Left renal cortex interstitium (tissue), 4 donors: ENCODE data around the gene UNC93B1. TPM values are rescaled to one million over a fixed set of nuclear protein-coding genes. Genes with fewer than 3 reads are reported as not detected.

Source experiments
- DNase-seq, 4 donors: peaks; one replicate each; pipeline ENCODE4 v3.0.0-alpha.2; 2013; ENCODE audit warnings: low read depth in 4 of 4, low spot score in 2 of 4, missing footprints in 1 of 4
- polyA plus RNA-seq, 4 donors: library from polyadenylated mRNA; unstranded; fragments of 120-200 nt; gene quantifications; one replicate each; pipeline ENCODE4 v1.2.1, GENCODE V29; 2013; ENCODE audit not compliant: insufficient read length in 4 of 4

Gene UNC93B1
- polyA plus RNA-seq, 4 donors = 10.3 to 15.5 (median 12.8) TPM

DNA sequence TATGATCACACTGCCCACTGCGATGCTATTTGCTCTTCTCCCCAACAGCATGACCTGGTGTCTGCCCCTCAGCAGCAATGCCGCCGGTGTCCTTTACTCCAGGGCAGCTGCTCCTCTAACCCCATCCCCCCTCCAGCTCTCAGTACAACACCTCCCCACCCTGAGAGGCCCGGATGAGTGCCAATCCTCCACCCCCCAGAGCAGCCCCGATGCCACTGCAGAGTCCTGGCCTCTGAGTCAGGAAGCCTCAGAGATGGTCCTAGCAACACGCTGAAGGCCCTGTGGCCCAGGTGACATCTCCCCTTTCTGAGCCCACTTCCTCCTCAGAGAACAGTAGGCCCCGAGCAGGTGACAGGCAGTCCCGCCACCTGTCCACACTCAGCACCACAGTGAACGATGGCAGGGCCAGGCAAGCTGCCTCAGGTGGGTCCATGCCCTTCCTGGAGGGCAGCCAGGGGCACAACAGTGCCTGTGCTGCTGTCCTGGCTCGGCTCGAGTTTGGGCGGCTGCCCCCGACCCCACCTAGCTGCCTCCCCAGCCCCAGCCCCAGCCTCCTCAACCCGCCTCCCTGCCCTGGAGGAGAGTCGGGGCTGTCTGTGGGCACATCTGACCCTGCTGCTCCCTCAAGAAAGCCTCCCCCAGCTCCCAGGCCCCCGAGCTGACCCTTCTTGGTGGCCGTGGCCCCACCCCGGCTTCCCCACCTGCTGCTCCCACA is 22.7 kb upstream of the UNC93B1 start:
- DNase-seq = no peak

DNA sequence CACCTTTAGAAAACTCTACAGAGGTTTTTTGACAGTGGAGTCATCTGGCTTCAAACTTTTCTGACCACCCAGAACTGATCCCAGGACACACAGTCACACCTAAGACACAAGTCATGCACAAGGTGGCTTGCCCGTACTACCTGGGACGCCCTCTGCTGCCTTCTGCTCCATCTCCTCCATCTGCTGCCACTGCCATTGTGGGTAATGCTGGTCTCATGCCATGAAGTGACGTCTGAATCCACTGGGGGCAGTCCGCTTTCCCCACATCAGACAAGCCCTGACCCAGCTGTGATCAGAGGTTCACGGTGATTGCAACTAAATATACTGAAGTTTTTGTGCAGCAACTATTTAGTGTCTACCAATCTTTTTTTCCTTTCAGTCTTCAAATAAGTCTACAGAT is 21.1 kb upstream of the UNC93B1 start:
- no peak for DNase-seq

DNA sequence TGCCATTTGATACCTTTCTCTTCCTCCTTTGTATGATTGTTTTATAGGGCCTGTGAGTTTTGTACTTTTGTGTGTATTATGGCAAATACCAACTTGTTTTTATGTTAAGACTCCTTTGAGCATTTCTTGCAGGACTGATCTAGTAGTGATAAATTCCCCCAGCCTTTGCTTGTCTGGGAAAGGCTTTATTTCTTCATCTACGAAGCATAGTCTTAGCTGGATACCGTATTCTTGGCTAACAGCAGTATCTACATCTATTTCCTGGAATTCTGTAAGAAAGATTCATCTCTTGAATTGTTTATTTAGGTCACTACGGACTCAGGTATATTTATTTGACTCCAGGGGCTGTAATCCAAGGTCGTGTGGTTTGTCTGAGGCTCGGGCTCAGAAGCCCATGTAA is 20.6 kb upstream of the UNC93B1 start:
- no peak for DNase-seq

DNA sequence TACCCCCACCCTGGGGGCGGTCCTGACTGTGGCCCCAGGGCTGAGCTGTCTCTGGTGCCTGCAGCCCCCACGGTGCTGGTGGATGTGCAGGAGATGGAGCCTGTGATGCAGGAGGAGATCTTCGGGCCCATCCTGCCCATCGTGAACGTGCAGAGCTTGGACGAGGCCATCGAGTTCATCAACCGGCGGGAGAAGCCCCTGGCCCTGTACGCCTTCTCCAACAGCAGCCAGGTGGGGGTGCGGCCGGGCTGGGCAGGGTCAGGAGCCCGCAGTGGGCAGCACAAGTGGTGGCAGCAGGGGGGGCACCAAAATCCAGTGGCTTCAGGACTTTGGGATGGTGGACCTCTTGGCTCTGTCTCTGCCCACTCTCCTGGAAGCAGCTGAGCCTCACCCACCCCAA is 18.6 kb upstream of the UNC93B1 start:
- no peak for DNase-seq

DNA sequence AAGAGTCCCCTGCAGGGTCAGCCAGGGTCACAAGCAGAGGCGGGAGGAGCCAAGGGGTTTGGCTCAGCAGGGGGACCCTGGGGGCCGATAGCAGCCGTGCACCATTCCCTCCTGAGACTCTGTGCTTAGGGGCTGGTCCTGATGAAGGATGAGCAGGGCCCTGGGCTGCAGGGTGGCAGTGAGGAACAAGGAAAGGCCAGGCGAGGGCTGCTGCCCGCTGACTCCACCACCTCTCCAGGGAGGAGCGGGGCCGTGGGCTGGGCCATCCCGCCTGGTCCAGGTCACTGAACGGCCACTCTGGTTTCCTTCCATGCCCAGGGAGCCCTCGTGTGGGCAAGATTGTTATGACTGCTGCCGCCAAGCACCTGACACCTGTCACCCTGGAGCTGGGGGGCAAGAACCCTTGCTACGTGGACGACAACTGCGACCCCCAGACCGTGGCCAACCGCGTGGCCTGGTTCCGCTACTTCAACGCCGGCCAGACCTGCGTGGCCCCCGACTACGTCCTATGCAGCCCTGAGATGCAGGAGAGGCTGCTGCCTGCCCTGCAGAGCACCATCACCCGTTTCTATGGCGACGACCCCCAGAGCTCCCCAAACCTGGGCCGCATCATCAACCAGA is 17.4 kb upstream of the UNC93B1 start:
- DNase-seq = no peak

DNA sequence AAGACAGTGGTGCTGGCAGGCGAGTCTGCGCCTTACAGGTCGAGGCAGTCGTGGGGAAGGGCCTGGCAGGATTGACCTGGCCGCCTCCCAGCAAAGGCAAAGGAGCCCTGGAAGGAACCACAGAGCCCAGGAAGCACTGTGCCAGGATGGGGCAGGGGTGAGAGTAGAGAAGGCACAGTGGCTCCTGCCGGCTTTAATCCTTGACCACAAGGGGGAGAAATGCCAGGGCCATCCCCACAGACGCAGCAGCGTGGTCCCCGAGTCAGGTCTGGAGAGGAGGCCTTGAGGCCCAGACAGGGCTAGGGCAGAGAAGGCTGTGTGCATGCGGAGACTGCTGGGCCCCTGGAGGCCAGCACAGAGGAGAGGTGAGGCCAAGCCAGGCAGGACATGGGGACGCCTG is 16.7 kb upstream of the UNC93B1 start:
- no peak for DNase-seq

DNA sequence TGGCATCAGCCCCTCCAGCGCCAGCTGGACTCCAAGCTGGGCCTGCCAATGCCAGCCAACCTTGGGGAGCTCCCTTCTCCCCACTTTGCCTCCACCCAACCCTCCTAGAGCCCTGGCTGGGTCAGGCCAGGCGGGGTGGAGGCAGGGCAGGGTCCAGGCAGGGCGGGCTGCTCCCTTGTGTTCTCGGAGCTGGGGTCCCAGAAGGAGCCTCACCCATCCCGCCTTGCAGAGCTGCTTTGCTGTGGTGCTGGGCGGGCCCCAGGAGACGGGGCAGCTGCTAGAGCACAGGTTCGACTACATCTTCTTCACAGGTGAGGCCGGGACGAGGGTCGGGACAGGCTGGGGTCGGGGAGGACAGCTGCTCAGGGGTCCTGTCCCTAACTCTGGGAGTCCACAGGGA is 15.6 kb upstream of the UNC93B1 start:
- DNase-seq = no peak

DNA sequence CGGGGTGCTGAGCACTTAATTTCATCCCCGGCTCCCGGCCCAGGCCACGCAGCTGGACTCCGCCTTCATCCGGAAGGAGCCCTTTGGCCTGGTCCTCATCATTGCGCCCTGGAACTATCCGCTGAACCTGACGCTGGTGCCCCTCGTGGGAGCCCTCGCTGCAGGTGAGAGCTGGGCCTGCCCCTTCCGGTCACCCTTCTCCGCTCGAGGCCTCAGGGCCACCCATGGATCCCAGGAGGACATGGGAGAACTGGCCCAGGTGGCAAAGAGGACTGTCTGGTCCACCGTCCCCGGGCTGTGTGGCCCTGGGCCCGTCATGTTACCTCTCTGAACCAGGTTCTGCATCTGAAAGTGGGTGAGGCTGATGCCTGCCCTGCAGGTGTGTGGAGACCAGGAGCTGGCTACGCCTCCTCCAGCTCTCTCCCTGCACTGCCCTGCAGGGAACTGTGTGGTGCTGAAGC is 14.9 kb upstream of the UNC93B1 start:
- DNase-seq = no peak

DNA sequence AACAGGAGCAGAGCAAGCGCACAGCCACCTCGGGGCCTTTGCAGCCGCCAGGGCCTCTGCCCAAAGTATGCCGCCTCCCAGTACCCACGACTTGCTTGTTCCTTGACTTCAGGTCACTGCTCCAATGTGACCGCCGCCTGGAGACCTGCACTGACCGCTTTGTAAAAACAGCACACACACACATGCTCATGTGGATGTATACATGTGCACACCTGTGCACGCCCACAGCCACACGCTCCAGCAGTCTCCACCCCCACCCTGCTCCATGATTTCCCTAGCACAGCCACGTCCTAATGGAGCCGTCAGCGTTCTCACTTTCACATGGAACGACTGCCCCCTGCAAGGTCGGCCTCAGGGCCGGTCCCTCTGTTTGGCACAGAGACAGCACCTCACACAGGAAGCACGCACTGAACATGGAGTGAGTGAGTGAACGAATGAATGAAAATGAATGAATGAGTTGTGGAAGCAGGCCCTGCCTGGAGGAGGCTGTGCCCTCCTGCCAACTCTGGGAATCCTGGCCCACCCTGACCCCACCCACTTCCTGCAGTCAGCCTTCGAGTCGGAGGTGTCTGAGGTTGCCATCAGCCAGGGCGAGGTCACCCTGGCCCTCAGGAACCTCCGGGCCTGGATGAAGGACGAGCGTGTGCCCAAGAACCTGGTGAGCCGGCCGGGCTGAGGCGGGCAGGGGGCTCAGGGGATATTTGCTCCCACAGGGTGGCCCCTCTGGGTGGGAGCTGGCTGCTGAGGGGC is 14.3 kb upstream of the UNC93B1 start:
- no peak for DNase-seq

DNA sequence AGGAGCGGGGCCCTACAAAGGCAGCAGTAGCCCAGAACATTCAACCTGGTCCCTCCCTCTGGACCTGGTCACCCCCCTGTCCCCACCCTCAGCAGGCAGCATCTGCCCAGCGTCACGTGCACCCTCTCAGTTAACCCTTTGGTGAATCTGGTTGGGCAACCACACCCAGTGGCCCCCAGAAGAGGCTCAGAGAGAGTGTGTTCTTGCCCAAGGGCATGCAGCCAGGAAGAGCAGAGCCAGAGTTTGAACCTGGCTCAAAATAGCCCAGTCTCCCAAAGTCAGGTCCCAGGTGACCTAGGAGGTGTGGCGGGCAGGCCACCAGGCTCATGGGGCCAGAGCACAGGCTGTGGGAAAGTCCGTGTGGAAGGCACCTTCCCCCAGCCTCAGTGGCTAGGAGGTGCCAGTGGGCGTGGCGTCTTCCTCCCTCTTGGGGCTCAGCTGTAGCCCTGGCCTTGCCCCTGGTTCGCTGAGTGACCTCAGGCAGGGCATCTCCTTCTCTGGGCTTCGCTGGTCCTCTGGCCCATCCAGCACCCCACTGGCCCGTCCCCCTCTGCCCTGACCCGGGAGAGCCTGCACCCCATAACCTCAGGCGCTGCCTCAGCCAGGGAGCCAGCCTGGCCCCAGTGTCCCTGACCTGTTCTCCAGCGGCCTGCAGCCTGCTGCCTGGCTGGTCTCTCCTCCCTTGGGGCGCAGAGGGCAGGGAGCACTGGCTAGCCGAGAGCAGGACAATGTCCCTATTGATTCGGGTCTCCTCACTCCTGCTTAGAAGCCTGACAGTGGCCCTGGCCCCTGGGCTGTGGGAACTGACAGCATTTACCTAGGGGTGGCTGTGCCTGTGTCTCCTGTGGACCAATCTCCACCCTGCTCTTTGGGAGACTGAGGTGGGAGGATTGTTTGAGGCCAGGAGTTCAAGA is 13.3 kb upstream of the UNC93B1 start:
- no peak for DNase-seq

DNA sequence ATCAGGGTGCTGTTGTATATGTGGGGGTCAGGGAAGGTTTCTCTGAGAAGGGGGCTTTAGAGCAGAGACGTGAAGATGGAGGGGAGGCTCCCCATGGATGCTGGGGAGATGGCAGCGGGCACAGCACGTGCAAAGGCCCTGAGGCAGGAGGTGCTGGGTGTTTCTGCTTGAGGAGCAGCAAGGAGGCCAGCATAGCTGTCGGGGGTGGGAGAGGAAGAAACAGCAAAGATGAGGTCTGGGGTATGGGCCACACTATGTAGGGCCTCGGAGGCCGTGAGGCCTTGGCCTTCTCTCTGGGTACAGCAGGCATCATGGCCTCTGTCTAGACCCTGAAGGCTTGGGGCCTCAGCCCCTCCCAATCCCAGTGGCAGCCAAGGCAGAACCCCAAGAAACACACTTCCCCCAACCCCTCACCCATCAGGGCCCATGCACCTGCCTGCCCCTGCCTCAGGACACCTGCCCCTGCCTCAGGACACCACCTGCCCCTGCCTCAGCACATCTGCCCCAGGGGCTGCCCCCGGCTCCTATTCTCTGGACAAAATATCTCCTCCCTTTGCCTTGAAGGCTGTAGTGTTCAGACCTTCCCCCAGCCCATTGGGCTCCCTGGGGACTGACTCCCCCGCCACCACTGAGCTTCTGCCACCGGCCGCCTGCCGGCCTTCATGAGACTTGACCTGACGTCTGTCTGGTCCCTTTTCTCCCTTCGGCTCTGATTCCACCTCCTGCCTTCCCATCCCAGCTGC is 12.4 kb upstream of the UNC93B1 start:
- no peak for DNase-seq

DNA sequence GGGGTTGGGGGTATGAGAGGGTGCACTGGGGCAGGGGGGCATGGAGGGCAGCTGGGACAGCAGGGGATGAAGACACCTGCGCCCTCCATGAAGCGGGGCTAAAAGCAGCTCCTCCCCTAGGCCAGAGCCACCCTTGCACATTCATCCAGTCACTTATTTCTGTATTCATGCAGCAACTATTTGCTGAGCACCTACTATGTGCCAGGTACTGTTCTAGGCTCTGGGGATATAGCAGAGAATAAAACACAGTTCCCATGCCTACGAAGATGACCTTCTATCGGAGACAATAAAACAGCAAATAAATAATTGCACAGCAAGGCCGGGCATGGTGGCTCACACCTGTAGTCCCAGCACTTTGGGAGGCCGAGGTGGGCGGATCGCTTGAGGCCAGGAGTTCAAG is 11.6 kb upstream of the UNC93B1 start:
- no peak for DNase-seq

DNA sequence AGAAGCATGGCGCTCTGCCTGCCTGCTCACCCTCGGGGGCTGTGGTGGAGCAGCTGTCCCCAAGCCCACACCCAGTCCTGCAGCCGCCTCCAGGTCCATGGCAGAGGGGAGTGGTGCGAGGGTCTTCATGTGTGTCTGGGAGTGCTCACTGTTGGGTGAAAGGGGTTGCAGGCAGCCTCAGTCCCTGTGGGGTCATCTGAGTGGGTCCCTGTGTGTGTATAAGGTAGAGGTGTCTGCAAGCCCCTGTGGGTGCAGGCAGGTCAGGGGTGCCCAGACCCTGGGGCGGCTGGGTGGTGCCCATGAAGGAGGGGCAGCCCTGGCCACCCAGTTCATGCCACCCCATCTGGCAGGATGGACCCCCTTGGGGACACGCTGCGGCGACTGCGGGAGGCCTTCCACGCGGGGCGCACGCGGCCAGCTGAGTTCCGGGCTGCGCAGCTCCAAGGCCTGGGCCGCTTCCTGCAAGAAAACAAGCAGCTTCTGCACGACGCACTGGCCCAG is 11.1 kb upstream of the UNC93B1 start:
- DNase-seq = no peak

DNA sequence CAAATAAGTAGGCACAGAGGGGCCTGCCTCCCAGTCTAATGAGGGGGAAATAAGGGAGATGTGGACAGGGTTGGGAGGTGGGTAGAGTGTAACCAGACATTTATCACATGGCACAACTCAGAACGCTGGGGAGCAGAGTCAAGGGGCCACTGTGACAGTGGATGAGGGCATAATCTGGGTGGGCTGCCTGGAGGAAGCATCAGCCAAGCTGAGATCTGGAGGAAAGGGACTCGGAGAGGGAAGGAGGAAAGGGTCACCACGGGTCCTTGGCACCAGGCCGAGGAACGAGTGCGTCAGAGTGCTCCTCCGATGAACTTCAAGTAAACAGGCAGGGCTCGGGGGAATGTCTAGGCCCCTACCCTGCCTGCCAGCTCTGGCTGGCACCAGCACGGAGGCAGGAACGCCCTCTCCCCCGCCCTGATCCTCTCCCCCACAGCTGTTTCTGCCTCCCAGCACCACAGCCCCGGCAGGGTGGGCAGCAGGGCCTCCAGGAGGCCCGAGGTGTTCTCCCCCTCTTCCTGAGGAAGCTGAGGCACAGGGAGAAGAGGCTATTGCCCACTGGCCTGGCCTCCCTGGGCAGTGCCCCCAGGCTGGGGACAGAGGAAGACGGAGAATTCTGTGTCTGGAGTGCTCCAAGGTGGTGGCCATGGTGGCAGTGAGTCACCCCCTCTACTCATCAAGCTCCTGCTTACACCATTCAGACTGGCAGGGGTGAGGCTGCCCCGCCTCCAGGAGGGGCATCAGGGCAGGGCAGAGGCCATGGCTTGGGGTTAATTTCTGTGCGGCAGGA is 10.5 kb upstream of the UNC93B1 start:
- no peak for DNase-seq

DNA sequence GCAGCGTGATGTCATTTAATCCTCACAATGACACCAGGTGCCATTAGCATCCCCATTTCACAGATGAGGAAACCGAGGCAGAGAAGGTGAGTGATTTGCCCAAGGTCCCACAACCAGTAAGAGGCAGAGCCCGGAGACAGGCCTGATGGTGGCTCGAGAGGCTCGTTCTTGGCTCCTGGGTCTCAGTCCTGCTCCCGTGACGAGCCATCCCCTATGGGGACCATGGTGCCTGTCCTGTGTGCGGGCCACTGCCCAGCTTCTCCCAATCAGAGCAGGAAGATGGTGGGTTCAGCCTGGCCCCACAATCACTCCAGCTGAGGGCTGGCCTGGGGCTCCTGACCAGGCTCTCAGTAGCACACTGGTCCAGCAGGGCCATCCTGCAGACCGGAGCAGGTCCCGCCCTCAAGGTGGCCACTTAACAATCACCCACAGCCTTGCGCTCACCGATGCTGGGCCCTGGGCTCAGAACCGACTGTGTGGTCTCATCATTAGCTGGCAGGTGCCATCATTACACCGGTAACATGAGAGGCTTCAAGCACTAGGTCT is 9.8 kb upstream of the UNC93B1 start:
- DNase-seq = no peak

DNA sequence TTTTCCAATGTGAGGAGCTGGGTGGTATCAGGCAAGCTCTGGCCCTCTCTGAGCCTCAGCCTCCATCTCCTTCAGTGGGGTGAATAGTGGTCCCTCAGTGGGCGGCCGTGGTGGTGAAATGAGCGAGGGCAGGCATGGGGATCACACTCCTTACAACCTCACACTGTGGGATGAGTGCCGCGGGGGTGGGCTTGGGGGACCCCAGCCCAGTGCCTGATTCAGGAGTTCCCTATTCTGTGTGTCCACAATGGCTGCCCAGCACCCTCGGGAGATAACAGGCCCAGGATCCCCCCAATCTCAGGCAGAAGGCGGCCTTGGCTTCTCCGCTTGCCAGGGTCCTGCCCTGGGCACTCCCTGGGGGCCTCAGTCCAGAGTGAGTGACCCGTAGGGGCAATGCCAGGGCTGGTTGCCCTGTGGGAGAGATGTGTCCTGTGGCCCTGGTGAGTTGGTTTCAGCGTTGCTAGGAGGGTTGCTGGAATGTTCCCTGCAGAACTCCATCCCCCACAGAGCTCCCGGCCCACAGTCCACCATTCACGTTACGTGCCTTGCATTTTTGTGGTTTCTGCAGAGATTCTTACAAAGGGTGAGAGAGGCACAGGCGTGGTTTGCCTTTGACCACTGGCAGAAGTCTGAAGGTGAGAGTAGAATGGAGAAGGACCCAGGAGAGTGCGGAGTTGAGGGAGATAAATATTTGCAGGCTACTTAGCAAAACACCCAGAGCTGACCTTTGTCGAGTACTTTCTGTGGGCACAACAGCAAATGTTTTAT is 9.1 kb upstream of the UNC93B1 start:
- no peak for DNase-seq

DNA sequence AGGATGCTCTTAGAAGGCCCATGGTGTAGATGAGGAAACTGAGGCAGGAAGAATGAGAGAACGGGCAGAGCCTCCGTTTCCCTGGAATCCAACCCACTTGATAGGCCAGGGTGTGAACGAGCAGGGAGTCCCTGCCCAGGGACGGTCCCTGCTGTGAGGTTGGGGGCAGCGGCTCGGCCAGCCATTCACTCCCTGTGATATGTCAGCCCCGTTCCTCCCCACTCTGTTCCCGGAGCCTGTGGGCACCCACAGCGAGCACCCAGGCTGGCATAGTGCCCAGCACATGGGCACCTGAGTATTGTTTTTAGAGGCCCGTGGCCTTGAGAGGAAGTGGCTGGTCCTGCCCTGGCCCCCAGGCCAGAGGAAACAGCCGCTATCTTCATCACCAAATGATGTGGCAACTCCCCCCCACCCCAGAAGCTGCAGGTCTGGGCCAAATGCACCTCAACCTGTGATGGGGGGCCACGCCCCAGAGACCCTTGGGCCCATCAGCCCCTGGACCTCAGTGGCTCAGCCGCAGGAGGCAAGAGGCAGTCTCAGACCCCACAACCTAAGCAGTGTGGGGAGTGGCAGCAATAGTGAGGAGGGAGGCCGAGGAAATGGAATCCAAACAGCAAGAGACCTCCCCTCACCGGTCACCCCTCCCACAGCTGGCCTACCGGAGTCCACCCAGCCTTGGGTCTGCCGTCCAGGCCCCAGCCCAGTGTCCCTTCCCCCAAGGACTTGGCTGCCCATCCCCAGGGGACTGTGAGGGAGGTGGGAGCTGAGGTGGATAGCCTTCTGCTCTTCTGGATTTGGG is 8.3 kb upstream of the UNC93B1 start:
- DNase-seq = no peak
